ENCODE results near the gene CACNA1I. TPM values are rescaled to one million over a fixed set of nuclear protein-coding genes. Genes with fewer than 3 reads are reported as not detected.

CACNA1I gene
- total and polyA plus RNA-seq, 9 donors, result 0.04 to 0.14 (median 0.09) TPM

- WGBS (ENCODE audit: insufficient coverage), result 67% methylated on average over 7 of the region's 12 CpGs
- DNase-seq, result peak; percentile 31
- H3K27ac ChIP-seq (ENCODE audit: low read length), result peak overlapping the region; percentile 65
- H3K27me3 ChIP-seq (ENCODE audit: control insufficient read depth, insufficient read depth, low read length), result no peaks in the 10 kb centered on the region
- H3K4me1 ChIP-seq (ENCODE audit: control insufficient read depth, insufficient read depth, low read length), result peaks cover 63% of the 10 kb centered on the region
- no peak overlapping the region for H3K4me3 ChIP-seq (ENCODE audit: low read length)
- H3K36me3 ChIP-seq (ENCODE audit: control insufficient read depth, insufficient read depth, low read length), result peaks cover 62% of the 10 kb centered on the region
- H3K9me3 ChIP-seq (replicated peaks; ENCODE audit: control insufficient read depth, low read depth, low read length), result no peaks in the 10 kb centered on the region
Observed at GRCh38 chr22:39528080-39528661, 42.4 kb upstream of the CACNA1I start.

GRCh38 chr22:39528681-39529486 lies 41.7 kb upstream of the CACNA1I start:
- WGBS (ENCODE audit: insufficient coverage), result 33% methylated on average over 31 of the region's 32 CpGs
- H3K4me1 ChIP-seq (ENCODE audit: control insufficient read depth, insufficient read depth, low read length), result peaks cover 59% of the 10 kb centered on the region
- no peaks in the 10 kb centered on the region for H3K27me3 ChIP-seq (ENCODE audit: control insufficient read depth, insufficient read depth, low read length)
- H3K27ac ChIP-seq (ENCODE audit: low read length), result peak overlapping the region; percentile 65
- peaks cover 58% of the 10 kb centered on the region for H3K36me3 ChIP-seq (ENCODE audit: control insufficient read depth, insufficient read depth, low read length)
- peak; percentile 94 for DNase-seq
- H3K9me3 ChIP-seq (replicated peaks; ENCODE audit: control insufficient read depth, low read depth, low read length), result no peaks in the 10 kb centered on the region
- no peak overlapping the region for H3K4me3 ChIP-seq (ENCODE audit: low read length)

GRCh38 chr22:39529487-39529851 lies 41.1 kb upstream of the CACNA1I start:
- no peak overlapping the region for H3K27ac ChIP-seq (ENCODE audit: low read length)
- H3K36me3 ChIP-seq (ENCODE audit: control insufficient read depth, insufficient read depth, low read length), result peaks cover 52% of the 10 kb centered on the region
- H3K4me3 ChIP-seq (ENCODE audit: low read length), result no peak overlapping the region
- H3K9me3 ChIP-seq (replicated peaks; ENCODE audit: control insufficient read depth, low read depth, low read length), result no peaks in the 10 kb centered on the region
- no peaks in the 10 kb centered on the region for H3K27me3 ChIP-seq (ENCODE audit: control insufficient read depth, insufficient read depth, low read length)
- WGBS (ENCODE audit: insufficient coverage), result 57% methylated on average over 17 of the region's 17 CpGs
- H3K4me1 ChIP-seq (ENCODE audit: control insufficient read depth, insufficient read depth, low read length), result peaks cover 57% of the 10 kb centered on the region
- no peak for DNase-seq

- no peak overlapping the region for H3K27ac ChIP-seq (ENCODE audit: low read length)
- WGBS (ENCODE audit: insufficient coverage), result 79% methylated on average over 6 of the region's 6 CpGs
- H3K4me3 ChIP-seq (ENCODE audit: low read length), result no peak overlapping the region
- peaks cover 56% of the 10 kb centered on the region for H3K4me1 ChIP-seq (ENCODE audit: control insufficient read depth, insufficient read depth, low read length)
- DNase-seq, result no peak
- H3K27me3 ChIP-seq (ENCODE audit: control insufficient read depth, insufficient read depth, low read length), result no peaks in the 10 kb centered on the region
- no peaks in the 10 kb centered on the region for H3K9me3 ChIP-seq (replicated peaks; ENCODE audit: control insufficient read depth, low read depth, low read length)
- peaks cover 45% of the 10 kb centered on the region for H3K36me3 ChIP-seq (ENCODE audit: control insufficient read depth, insufficient read depth, low read length)
Observed at GRCh38 chr22:39530116-39530515, 40.4 kb upstream of the CACNA1I start.

GRCh38 chr22:39530692-39531331 lies 39.7 kb upstream of the CACNA1I start:
- no peaks in the 10 kb centered on the region for H3K9me3 ChIP-seq (replicated peaks; ENCODE audit: control insufficient read depth, low read depth, low read length)
- peak; percentile 53 for DNase-seq
- peaks cover 51% of the 10 kb centered on the region for H3K4me1 ChIP-seq (ENCODE audit: control insufficient read depth, insufficient read depth, low read length)
- peaks cover 41% of the 10 kb centered on the region for H3K36me3 ChIP-seq (ENCODE audit: control insufficient read depth, insufficient read depth, low read length)
- no peak overlapping the region for H3K27ac ChIP-seq (ENCODE audit: low read length)
- no peaks in the 10 kb centered on the region for H3K27me3 ChIP-seq (ENCODE audit: control insufficient read depth, insufficient read depth, low read length)
- WGBS (ENCODE audit: insufficient coverage), result 42% methylated on average over 6 of the region's 9 CpGs
- H3K4me3 ChIP-seq (ENCODE audit: low read length), result no peak overlapping the region

- H3K27ac ChIP-seq (ENCODE audit: low read length), result peak within 1 kb of the TSS; percentile 92
- WGBS (ENCODE audit: insufficient coverage), result under 1% methylated on average over 47 of the region's 67 CpGs
- no peaks in the 10 kb centered on the region for H3K9me3 ChIP-seq (replicated peaks; ENCODE audit: control insufficient read depth, low read depth, low read length)
- peak; percentile 100 for DNase-seq
- peak within 1 kb of the TSS; percentile 98 for H3K4me3 ChIP-seq (ENCODE audit: low read length)
- peaks cover 44% of the 10 kb centered on the region for H3K4me1 ChIP-seq (ENCODE audit: control insufficient read depth, insufficient read depth, low read length)
- peaks cover 38% of the 10 kb centered on the region for H3K36me3 ChIP-seq (ENCODE audit: control insufficient read depth, insufficient read depth, low read length)
- H3K27me3 ChIP-seq (ENCODE audit: control insufficient read depth, insufficient read depth, low read length), result no peaks in the 10 kb centered on the region
Observed at GRCh38 chr22:39532215-39533073, 38.1 kb upstream of the CACNA1I start, which contains the start of gene RPS19BP1. RPS19BP1 (minus strand) TSS chr22:39532748; CDS start chr22:39532738, 10 bp downstream.

GRCh38 chr22:39534092-39534506 lies 36.5 kb upstream of the CACNA1I start:
- Histone ChIP-seq H3K36me3 (ENCODE audit: control insufficient read depth, insufficient read depth, low read length) (peaks cover 23% of the 10 kb centered on the region), H3K27me3 (ENCODE audit: control insufficient read depth, insufficient read depth, low read length) (no peaks in the 10 kb centered on the region), H3K4me3 (ENCODE audit: low read length) (no peak overlapping the region), H3K4me1 (ENCODE audit: control insufficient read depth, insufficient read depth, low read length) (peaks cover 27% of the 10 kb centered on the region), H3K27ac (ENCODE audit: low read length) (no peak overlapping the region), H3K9me3 (replicated peaks; ENCODE audit: control insufficient read depth, low read depth, low read length) (no peaks in the 10 kb centered on the region)
- 82% methylated on average over 10 of the region's 12 CpGs for WGBS (ENCODE audit: insufficient coverage)
- DNase-seq, result peak; percentile 35

GRCh38 chr22:39534591-39535356 lies 35.8 kb upstream of the CACNA1I start:
- Histone ChIP-seq H3K4me3 (ENCODE audit: low read length) (no peak overlapping the region), H3K9me3 (replicated peaks; ENCODE audit: control insufficient read depth, low read depth, low read length) (no peaks in the 10 kb centered on the region), H3K36me3 (ENCODE audit: control insufficient read depth, insufficient read depth, low read length) (peaks cover 16% of the 10 kb centered on the region), H3K4me1 (ENCODE audit: control insufficient read depth, insufficient read depth, low read length) (peaks cover 21% of the 10 kb centered on the region), H3K27ac (ENCODE audit: low read length) (no peak overlapping the region), H3K27me3 (ENCODE audit: control insufficient read depth, insufficient read depth, low read length) (peaks cover under 1% of the 10 kb centered on the region)
- peak; percentile 81 for DNase-seq
- WGBS (ENCODE audit: insufficient coverage), result 8% methylated on average over 29 of the region's 41 CpGs

- peaks cover 21% of the 10 kb centered on the region for H3K4me1 ChIP-seq (ENCODE audit: control insufficient read depth, insufficient read depth, low read length)
- peak; percentile 24 for DNase-seq
- H3K9me3 ChIP-seq (replicated peaks; ENCODE audit: control insufficient read depth, low read depth, low read length), result no peaks in the 10 kb centered on the region
- no peak overlapping the region for H3K4me3 ChIP-seq (ENCODE audit: low read length)
- WGBS (ENCODE audit: insufficient coverage), result 35% methylated on average over 7 of the region's 13 CpGs
- peaks cover 11% of the 10 kb centered on the region for H3K36me3 ChIP-seq (ENCODE audit: control insufficient read depth, insufficient read depth, low read length)
- H3K27ac ChIP-seq (ENCODE audit: low read length), result no peak overlapping the region
- peaks cover 6% of the 10 kb centered on the region for H3K27me3 ChIP-seq (ENCODE audit: control insufficient read depth, insufficient read depth, low read length)
Observed at GRCh38 chr22:39535357-39535725, 35.2 kb upstream of the CACNA1I start.
